AG04450 (cell line): ENCODE results near the gene KCNK3. TPM values are rescaled to one million over a fixed set of nuclear protein-coding genes. Genes with fewer than 3 reads are reported as not detected.
"Not testable (repeated sequence)": the region's sequence is repeated elsewhere in the genome, so short reads cannot be mapped to it uniquely, and the experiment has no call there.

Source experiments
- CTCF ChIA-PET: fragments of 300-600, 350-600 bp; formaldehyde crosslinking; extraction: SDS; loops from one replicate; lab custom pipeline; 2022; ENCODE audit warnings: antibody characterized with exemption, inconsistent platforms; lab: Charles Lee
- POLR2A ChIA-PET: fragments of 350-600 bp; formaldehyde crosslinking; extraction: SDS; loops from one replicate; lab custom pipeline; 2021; ENCODE audit warnings: antibody characterized with exemption, inconsistent platforms; lab: Yijun Ruan, JAX
- DNase-seq: peaks from one replicate; pipeline ENCODE4 v3.0.0-alpha.2; 2011; ENCODE audit warnings: low read depth, low spot score
- H3K27ac ChIP-seq: one replicate; pipeline ENCODE4 v1.5.1; 2012; ENCODE audit warnings: low read depth, low read length, control low read depth
- H3K27me3 ChIP-seq: one replicate; pipeline ENCODE4 v1.6.0; 2012; ENCODE audit warnings: low read length; ENCODE audit not compliant: control insufficient read depth, insufficient read depth
- H3K4me3 ChIP-seq: 2 replicates; pipeline ENCODE4 v1.5.1; 2011; ENCODE audit warnings: mild to moderate bottlenecking, low read depth, low read length, control low read depth
- H3K9me3 ChIP-seq: 2 replicates; pipeline ENCODE4 v1.5.1; 2012; ENCODE audit warnings: low read length; ENCODE audit not compliant: control insufficient read depth, insufficient read depth
- CTCF ChIP-seq: IDR thresholded peaks from 2 replicates; pipeline ENCODE4 v1.5.1; 2011; ENCODE audit warnings: low read depth, low read length, control low read depth, inconsistent platforms
- polyA plus RNA-seq: library from polyadenylated mRNA; depleted of rRNA; stranded (reverse); fragments of >200 nt; gene quantifications from 2 replicates; pipeline ENCODE4 v1.2.3, GENCODE V29; 2011

The KCNK3 gene
- polyA plus RNA-seq, 1 experiment = 0.05 TPM

DNA sequence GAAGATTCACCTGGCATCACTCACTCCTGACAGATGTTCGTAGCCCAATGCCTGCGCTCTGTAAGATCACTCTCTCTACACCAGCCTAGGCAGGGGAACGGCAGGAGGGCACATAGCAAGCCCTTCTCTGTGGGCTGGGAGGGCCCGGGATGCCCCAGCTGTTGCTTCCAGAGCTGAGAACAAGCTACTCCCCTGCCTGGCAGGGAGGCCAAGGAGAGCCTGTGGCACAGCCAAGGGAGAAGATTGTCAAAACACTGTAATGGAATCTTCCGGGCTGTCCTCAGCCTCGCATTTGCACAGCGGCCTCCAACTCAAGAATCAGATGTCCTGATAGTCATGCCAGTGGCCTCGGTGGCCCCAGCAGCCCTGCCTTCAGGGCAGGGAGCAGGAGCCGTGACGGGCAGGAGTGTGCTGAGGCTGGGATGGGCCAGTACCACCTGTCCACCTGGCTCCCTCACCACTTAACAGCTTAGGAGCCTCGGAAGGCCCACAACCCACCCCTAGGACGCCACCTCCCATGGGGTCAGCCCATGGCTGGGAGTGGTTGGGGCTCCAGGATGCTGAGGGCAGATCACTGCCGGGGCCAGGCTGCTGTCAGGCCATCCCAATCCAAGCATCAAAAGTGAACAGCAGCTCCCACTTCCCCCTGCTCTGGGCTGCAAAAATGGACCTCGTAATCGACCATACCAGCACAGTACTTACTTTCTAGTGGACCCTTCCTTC lies 49.7 kb downstream of the KCNK3 start:
- Histone ChIP-seq H3K27ac (no peak overlapping the region), H3K9me3 (no peaks in the 10 kb centered on the region), H3K4me3 (no peak overlapping the region), H3K27me3 (peaks cover 6% of the 10 kb centered on the region)
- ChIA-PET CTCF (interaction anchor here (2.0 to 8.9 kb wide), 2 partner anchors 136 to 164 kb away, joined by 4 to 255 read pairs; no protein-coding TSS in a partner anchor), POLR2A (no interaction called here)
- no peak for TF ChIP-seq CTCF
- DNase-seq = no peak

DNA sequence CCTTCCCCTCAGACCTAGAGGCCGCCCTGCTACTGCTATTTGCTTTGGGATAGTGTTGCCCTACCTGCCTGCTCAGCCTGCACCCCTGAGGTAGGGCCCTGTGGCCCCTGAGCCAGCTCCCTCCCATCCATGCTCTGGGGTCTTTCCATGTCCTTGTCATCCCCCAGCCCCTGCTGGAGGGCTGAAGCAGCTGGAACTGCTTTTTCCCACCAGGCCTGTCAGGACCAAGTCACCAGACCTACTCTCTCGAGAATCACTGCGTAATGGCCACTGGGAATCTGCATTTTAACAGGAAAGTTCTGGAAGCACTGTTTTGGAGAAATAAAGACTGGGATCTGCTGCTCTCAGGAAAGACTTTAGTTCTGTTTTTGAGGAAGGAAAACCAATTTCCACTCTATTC lies 51.3 kb downstream of the KCNK3 start:
- POLR2A ChIA-PET = no interaction called here
- Histone ChIP-seq H3K27me3 (peaks cover 6% of the 10 kb centered on the region), H3K9me3 (no peaks in the 10 kb centered on the region), H3K4me3 (no peak overlapping the region), H3K27ac (no peak overlapping the region)
- DNase-seq = no peak
- CTCF ChIA-PET = interaction anchor here (0.9 to 8.9 kb wide), 6 partner anchors 11 to 166 kb away, joined by 3 to 255 read pairs (median 16); no protein-coding TSS in a partner anchor
- TF ChIP-seq CTCF = no peak

GRCh38 chr2:26744953-26745352 lies 52.4 kb downstream of the KCNK3 start:
- H3K27ac ChIP-seq = no peak overlapping the region
- ChIA-PET POLR2A (no interaction called here), CTCF (interaction anchor here (0.6 to 8.9 kb wide), 15 partner anchors 10 to 167 kb away, joined by 3 to 255 read pairs (median 5); no protein-coding TSS in a partner anchor)
- no peak for DNase-seq
- TF ChIP-seq CTCF = no peak
- peaks cover 6% of the 10 kb centered on the region for H3K27me3 ChIP-seq
- H3K4me3 ChIP-seq = no peak overlapping the region
- no peaks in the 10 kb centered on the region for H3K9me3 ChIP-seq

- no peak overlapping the region for H3K27ac ChIP-seq
- peak; percentile 96 for TF ChIP-seq CTCF
- POLR2A ChIA-PET = interaction anchor here (0.6 kb wide), 1 partner anchor 138 kb away, joined by 3 read pairs; no protein-coding TSS in a partner anchor
- H3K27me3 ChIP-seq = peaks cover 6% of the 10 kb centered on the region
- no peaks in the 10 kb centered on the region for H3K9me3 ChIP-seq
- no peak overlapping the region for H3K4me3 ChIP-seq
- DNase-seq = peak; percentile 56
- CTCF ChIA-PET = interaction anchor here (0.6 to 8.9 kb wide), 31 partner anchors 8 to 411 kb away, joined by 3 to 255 read pairs (median 4); no protein-coding TSS in a partner anchor
Observed at GRCh38 chr2:26745609-26746327, 53.2 kb downstream of the KCNK3 start.

- POLR2A ChIA-PET = no interaction called here
- no peak for DNase-seq
- no peak for TF ChIP-seq CTCF
- Histone ChIP-seq H3K27me3 (no peaks in the 10 kb centered on the region), H3K9me3 (peaks cover 3% of the 10 kb centered on the region; the same call in 1 of the 2 replicates), H3K4me3 (no peak overlapping the region), H3K27ac (no peak overlapping the region)
- CTCF ChIA-PET = interaction anchor here (0.8 to 8.9 kb wide), 6 partner anchors 8 to 412 kb away, joined by 3 to 255 read pairs (median 15); no protein-coding TSS in a partner anchor
Observed at GRCh38 chr2:26746934-26747333, 54.4 kb downstream of the KCNK3 start.

DNA sequence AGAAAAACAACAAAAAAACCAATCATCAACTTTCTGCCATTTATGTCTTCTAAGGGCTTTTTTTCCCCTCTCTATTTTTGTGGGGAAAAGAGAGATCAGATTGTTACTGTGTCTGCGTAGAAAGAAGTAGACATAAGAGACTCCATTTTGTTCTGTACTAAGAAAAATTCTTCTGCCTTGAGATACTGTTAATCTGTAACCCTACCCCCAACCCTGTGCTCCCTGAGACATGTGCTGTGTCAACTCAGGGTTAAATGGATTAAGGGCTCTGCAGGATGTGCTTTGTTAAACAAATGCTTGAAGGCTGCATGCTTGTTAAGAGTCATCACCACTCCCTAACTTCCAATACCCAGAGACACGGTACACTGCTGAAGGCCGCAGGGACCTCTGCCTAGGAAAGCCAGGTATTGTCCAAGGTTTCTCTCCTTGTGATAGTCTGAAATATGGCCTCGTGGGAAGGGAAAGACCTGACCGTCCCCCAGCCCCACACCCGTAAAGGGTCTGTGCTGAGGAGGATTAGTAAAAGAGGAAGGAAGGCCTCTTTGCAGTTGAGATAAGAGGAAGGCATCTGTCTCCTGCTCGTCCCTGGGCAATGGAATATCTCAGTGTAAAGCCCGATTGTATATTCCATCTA lies 57.4 kb downstream of the KCNK3 start:
- H3K9me3 ChIP-seq, H3K27me3 ChIP-seq, POLR2A ChIA-PET, DNase-seq: not testable (repeated sequence)
- CTCF ChIA-PET = interaction anchor here (8.9 kb wide), 1 partner anchor 143 kb away, joined by 255 read pairs; no protein-coding TSS in a partner anchor
- 0 out of 2 replicates have a peak overlapping the region, but pooled peaks have one; percentile 37 for H3K4me3 ChIP-seq
- peak overlapping the region; percentile 67 for H3K27ac ChIP-seq
